Osteocyte (in vitro differentiated cells): ENCODE data around the gene HMGXB3. TPM values are rescaled to one million over a fixed set of nuclear protein-coding genes. Genes with fewer than 3 reads are reported as not detected.

Experiments
- DNase-seq: peaks from one replicate; pipeline ENCODE4 v3.0.0; 2021; ENCODE audit warnings: mixed read lengths; ENCODE audit not compliant: unreplicated experiment; ENCODE audit errors: extremely low spot score
- H3K27ac Mint-ChIP-seq: one replicate; pipeline ENCODE4 v1.8.0; 2021; ENCODE audit warnings: mild to moderate bottlenecking, mixed read lengths; ENCODE audit not compliant: unreplicated experiment
- H3K27me3 Mint-ChIP-seq: one replicate; pipeline ENCODE4 v1.8.0; 2021; ENCODE audit warnings: mixed read lengths; ENCODE audit not compliant: unreplicated experiment
- H3K36me3 Mint-ChIP-seq: one replicate; pipeline ENCODE4 v1.8.0; 2021; ENCODE audit warnings: mixed read lengths; ENCODE audit not compliant: unreplicated experiment
- H3K4me1 Mint-ChIP-seq: one replicate; pipeline ENCODE4 v1.8.0; 2021; ENCODE audit warnings: mixed read lengths; ENCODE audit not compliant: unreplicated experiment
- H3K4me3 Mint-ChIP-seq: one replicate; pipeline ENCODE4 v1.8.0; 2021; ENCODE audit warnings: mild to moderate bottlenecking, moderate library complexity, mixed read lengths; ENCODE audit not compliant: unreplicated experiment
- H3K9me3 Mint-ChIP-seq: one replicate; pipeline ENCODE4 v1.8.0; 2021; ENCODE audit warnings: mixed read lengths; ENCODE audit not compliant: unreplicated experiment
- total RNA-seq: library from RNA; stranded (reverse); gene quantifications from 2 replicates; pipeline ENCODE4 v1.2.1, GENCODE V29; 2021
- TF ChIP-seq, protein P1 (sequence below): fragments of 200-600 bp; sonication (generic); IDR thresholded peaks from 2 replicates; pipeline ENCODE4 v1.5.0; 2021; ENCODE audit warnings: antibody characterized with exemption, mild to moderate bottlenecking, moderate library complexity

The HMGXB3 gene
- total RNA-seq, 1 donor from 2014 or later: 58.6 TPM

DNA sequence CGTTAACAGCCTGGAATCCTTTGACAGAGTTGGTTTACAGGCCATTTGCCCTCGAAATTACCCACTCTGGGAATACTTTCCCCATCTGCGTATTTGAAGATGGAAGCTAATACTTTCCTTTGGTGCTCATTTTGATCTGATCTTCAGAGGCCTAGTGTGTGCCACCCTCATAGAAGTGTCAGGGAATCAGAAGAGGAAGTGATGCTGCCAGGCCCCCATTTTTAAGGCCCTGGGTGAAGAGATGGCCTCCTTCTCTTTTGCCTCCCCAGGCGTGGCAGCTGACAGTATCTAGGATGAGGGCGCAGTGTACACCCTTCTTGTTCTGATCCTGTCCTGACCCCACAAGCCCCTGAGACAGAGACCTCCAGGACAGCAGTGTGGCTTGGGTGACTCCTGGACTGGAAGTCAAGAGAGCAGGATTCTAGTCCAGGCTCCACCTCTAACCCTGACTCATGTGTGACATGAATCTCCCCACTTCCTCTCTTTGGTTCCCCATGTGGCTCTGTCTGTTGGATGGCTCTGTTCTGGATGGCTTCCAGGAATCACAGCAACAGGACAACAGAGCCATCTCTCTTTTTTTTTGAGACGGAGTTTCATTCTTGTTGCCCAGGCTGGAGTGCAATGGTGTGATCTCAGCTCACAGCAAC is 58.1 kb downstream of the HMGXB3 start:
- Mint-ChIP-seq H3K36me3 (peaks cover 8% of the 10 kb centered on the region), H3K4me3 (no peak overlapping the region), H3K27ac (peak overlapping the region; percentile 37), H3K27me3 (no peaks in the 10 kb centered on the region), H3K9me3 (no peaks in the 10 kb centered on the region), H3K4me1 (peaks cover 13% of the 10 kb centered on the region)
- TF ChIP-seq, protein P1, sequence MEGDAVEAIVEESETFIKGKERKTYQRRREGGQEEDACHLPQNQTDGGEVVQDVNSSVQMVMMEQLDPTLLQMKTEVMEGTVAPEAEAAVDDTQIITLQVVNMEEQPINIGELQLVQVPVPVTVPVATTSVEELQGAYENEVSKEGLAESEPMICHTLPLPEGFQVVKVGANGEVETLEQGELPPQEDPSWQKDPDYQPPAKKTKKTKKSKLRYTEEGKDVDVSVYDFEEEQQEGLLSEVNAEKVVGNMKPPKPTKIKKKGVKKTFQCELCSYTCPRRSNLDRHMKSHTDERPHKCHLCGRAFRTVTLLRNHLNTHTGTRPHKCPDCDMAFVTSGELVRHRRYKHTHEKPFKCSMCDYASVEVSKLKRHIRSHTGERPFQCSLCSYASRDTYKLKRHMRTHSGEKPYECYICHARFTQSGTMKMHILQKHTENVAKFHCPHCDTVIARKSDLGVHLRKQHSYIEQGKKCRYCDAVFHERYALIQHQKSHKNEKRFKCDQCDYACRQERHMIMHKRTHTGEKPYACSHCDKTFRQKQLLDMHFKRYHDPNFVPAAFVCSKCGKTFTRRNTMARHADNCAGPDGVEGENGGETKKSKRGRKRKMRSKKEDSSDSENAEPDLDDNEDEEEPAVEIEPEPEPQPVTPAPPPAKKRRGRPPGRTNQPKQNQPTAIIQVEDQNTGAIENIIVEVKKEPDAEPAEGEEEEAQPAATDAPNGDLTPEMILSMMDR: no peak
- DNase-seq: no peak

GRCh38 chr5:150059623-150060022 is 59.1 kb downstream of the HMGXB3 start:
- Mint-ChIP-seq H3K27ac (no peak overlapping the region), H3K4me1 (peaks cover 21% of the 10 kb centered on the region), H3K9me3 (no peaks in the 10 kb centered on the region)

GRCh38 chr5:150060471-150060870 is 59.9 kb downstream of the HMGXB3 start:
- H3K4me3 Mint-ChIP-seq: no peak overlapping the region
- H3K36me3 Mint-ChIP-seq: peaks cover 1% of the 10 kb centered on the region
- no peaks in the 10 kb centered on the region for H3K9me3 Mint-ChIP-seq
- H3K27ac Mint-ChIP-seq: no peak overlapping the region
- DNase-seq: no peak
- TF ChIP-seq, protein P1: no peak
- H3K27me3 Mint-ChIP-seq: no peaks in the 10 kb centered on the region
- H3K4me1 Mint-ChIP-seq: peaks cover 30% of the 10 kb centered on the region

More at GRCh38 chr5:150059623-150060022, 59.1 kb downstream of the HMGXB3 start:
- H3K27me3 Mint-ChIP-seq: no peaks in the 10 kb centered on the region
- no peak overlapping the region for H3K4me3 Mint-ChIP-seq
- DNase-seq: no peak
- TF ChIP-seq, protein P1: no peak
- peaks cover 5% of the 10 kb centered on the region for H3K36me3 Mint-ChIP-seq

DNA sequence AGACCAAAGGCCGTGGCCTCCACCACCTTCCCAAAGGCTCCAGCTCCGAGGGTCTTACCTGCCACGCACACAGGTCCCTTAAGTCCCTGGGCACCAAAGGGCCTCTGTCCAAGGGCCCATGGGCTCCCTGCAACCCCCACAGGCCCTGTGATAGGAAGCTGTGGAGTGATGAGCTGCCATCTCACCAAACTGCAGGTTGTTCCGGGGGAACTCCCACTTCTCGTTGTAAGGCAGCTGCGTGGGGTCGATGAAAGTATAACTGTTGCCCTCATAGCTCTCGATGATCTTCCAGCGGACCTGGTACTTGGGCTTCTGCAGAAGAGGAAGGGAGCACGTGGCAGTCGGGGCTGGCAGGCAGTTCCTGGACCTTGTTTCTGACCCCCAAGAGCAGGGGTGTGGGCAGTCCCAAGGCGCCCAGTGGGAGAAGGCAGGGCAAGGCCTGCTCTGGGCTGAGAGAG is 61.0 kb downstream of the HMGXB3 start:
- no peaks in the 10 kb centered on the region for H3K36me3 Mint-ChIP-seq
- TF ChIP-seq, protein P1: no peak
- peaks cover 41% of the 10 kb centered on the region for H3K4me1 Mint-ChIP-seq
- DNase-seq: no peak
- no peak overlapping the region for H3K4me3 Mint-ChIP-seq
- H3K27me3 Mint-ChIP-seq: no peaks in the 10 kb centered on the region
- no peak overlapping the region for H3K27ac Mint-ChIP-seq
- H3K9me3 Mint-ChIP-seq: no peaks in the 10 kb centered on the region

DNA sequence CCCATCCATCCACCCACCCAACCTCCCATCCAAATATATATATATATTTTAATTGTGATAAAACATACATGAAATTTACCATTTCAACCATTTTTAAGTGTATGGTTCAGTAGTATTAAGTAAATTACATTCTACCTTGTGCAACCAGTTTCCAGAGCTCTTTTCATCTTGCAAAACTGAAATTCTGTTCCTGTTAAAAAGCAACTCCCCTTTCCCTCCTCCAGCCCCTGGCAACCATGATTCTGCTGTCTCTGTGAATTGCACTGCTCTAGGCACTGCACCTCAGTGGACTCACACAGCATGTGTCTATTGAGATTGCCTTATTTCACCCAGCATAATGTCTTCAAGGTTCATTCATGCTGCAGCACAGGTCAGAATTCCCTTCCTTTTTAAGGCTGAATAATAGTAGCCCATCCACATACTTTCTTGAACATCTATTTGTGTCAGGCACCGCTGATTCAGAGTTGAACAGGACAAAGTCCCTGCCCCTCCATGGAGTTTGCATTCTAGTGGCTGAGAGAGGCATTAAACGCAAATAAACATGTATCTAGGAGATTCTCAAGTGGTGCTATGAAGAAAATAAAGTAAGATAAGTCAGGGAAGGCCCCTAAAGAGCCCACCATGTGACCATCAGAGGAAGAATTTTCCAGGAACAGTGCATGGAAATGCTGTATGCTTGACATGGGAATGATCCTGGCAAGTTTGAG is 61.8 kb downstream of the HMGXB3 start:
- Mint-ChIP-seq H3K9me3 (no peaks in the 10 kb centered on the region), H3K27ac (no peak overlapping the region), H3K4me3 (no peak overlapping the region), H3K27me3 (no peaks in the 10 kb centered on the region), H3K4me1 (peaks cover 47% of the 10 kb centered on the region), H3K36me3 (no peaks in the 10 kb centered on the region)
- DNase-seq: no peak
- TF ChIP-seq, protein P1: no peak
